CD14-positive monocyte (primary cell): ENCODE data around the gene SAMD14. TPM values are rescaled to one million over a fixed set of nuclear protein-coding genes. Genes with fewer than 3 reads are reported as not detected.

ENCODE experiments used
- DNase-seq, 3 donors: peaks; one replicate each; pipeline ENCODE4 v3.0.0-alpha.2; 2011 to 2022
- H2AFZ ChIP-seq: 2 replicates; pipeline ENCODE4 v1.6.0; 2012; ENCODE audit warnings: mild to moderate bottlenecking, low read depth, low read length, inconsistent platforms; ENCODE audit not compliant: insufficient read depth, poor library complexity, severe bottlenecking
- H3K27ac ChIP-seq, 2 donors: 1 replicate in 1 of 2; 2 replicates in 1 of 2; pipeline ENCODE4 v1.5.1; 2012 to 2013; ENCODE audit warnings: low read length in 2 of 2, control low read depth in 1 of 2, inconsistent platforms in 1 of 2, low read depth in 1 of 2, mild to moderate bottlenecking in 1 of 2
- H3K27me3 ChIP-seq, 2 donors: one replicate each; pipeline versions ENCODE4 v1.6.0 to v1.6.1; 2011 to 2013; ENCODE audit warnings: low read length in 2 of 2; ENCODE audit not compliant: control insufficient read depth in 2 of 2, insufficient read depth in 2 of 2
- H3K36me3 ChIP-seq, 2 donors: replicated peaks in 1 of 2; 1 replicate in 1 of 2; 2 replicates in 1 of 2; pipeline versions ENCODE4 v1.5.1 to v1.6.1; 2012 to 2013; ENCODE audit warnings: low read length in 2 of 2, control low read depth in 1 of 2, inconsistent platforms in 1 of 2, mild to moderate bottlenecking in 1 of 2; ENCODE audit not compliant: insufficient read depth in 2 of 2, control insufficient read depth in 1 of 2
- H3K4me1 ChIP-seq, 2 donors: 1 replicate in 1 of 2; 2 replicates in 1 of 2; pipeline versions ENCODE4 v1.5.1 to v1.6.1; 2012 to 2013; ENCODE audit warnings: low read length in 2 of 2, control low read depth in 1 of 2, inconsistent platforms in 1 of 2, mild to moderate bottlenecking in 1 of 2, moderate library complexity in 1 of 2; ENCODE audit not compliant: insufficient read depth in 2 of 2, control insufficient read depth in 1 of 2
- H3K4me2 ChIP-seq: replicated peaks from 2 replicates; pipeline ENCODE3; 2012; ENCODE audit warnings: low read length, moderate library complexity, mild to moderate bottlenecking; ENCODE audit not compliant: poor library complexity, severe bottlenecking; ENCODE audit errors: extremely low read depth
- H3K4me3 ChIP-seq, 3 experiments: fragments of 200-600 bp in 1 of 3; sonication (generic) in 1 of 3; replicated peaks in 1 of 3; 1 replicate in 2 of 3; 2 replicates in 1 of 3; pipeline ENCODE4 v1.5.1; 2011 to 2013; ENCODE audit warnings: low read length in 3 of 3, mild to moderate bottlenecking in 3 of 3, control low read depth in 2 of 3, low read depth in 2 of 3, inconsistent platforms in 1 of 3, moderate library complexity in 1 of 3
- H3K79me2 ChIP-seq: 2 replicates; pipeline ENCODE4 v1.6.0; 2012; ENCODE audit warnings: mild to moderate bottlenecking, control low read depth, inconsistent platforms, low read length, moderate library complexity; ENCODE audit not compliant: insufficient read depth
- H3K9ac ChIP-seq: 2 replicates; pipeline ENCODE4 v1.6.0; 2017; ENCODE audit warnings: low read length, mild to moderate bottlenecking; ENCODE audit not compliant: insufficient read depth, poor library complexity, severe bottlenecking
- H3K9me3 ChIP-seq, 2 donors: replicated peaks in 1 of 2; 1 replicate in 1 of 2; 2 replicates in 1 of 2; pipeline versions ENCODE4 v1.5.1 to v1.6.1; 2012 to 2013; ENCODE audit warnings: low read length in 2 of 2, control low read depth in 1 of 2; ENCODE audit not compliant: control insufficient read depth in 1 of 2, insufficient read depth in 1 of 2
- H4K20me1 ChIP-seq: 2 replicates; pipeline ENCODE4 v1.6.0; 2012; ENCODE audit warnings: mild to moderate bottlenecking, low read length, control low read depth, moderate library complexity; ENCODE audit not compliant: insufficient read depth
- H3K27ac Mint-ChIP-seq, 7 donors: one replicate each; pipeline ENCODE4 v1.8.0; 2020; ENCODE audit warnings: mild to moderate bottlenecking in 7 of 7, mixed read lengths in 7 of 7, moderate library complexity in 6 of 7, inconsistent platforms in 2 of 7
- H3K27me3 Mint-ChIP-seq, 3 donors: one replicate each; pipeline ENCODE4 v1.8.0; 2021 to 2022; ENCODE audit warnings: low read depth in 3 of 3, mild to moderate bottlenecking in 3 of 3, mixed read lengths in 3 of 3, moderate library complexity in 3 of 3, inconsistent platforms in 1 of 3
- H3K36me3 Mint-ChIP-seq, 2 donors: one replicate each; pipeline ENCODE4 v1.8.0; 2020; ENCODE audit warnings: mixed read lengths in 2 of 2, inconsistent platforms in 1 of 2, mild to moderate bottlenecking in 1 of 2
- H3K4me1 Mint-ChIP-seq: one replicate; pipeline ENCODE4 v1.8.0; 2020; ENCODE audit warnings: mild to moderate bottlenecking, mixed read lengths
- H3K4me3 Mint-ChIP-seq, 2 donors: one replicate each; pipeline ENCODE4 v1.8.0; 2020; ENCODE audit warnings: mild to moderate bottlenecking in 2 of 2, mixed read lengths in 2 of 2, moderate library complexity in 1 of 2
- H3K9me3 Mint-ChIP-seq, 7 donors: one replicate each; pipeline ENCODE4 v1.8.0; 2020 to 2022; ENCODE audit warnings: mixed read lengths in 7 of 7, mild to moderate bottlenecking in 6 of 7, moderate library complexity in 6 of 7, inconsistent platforms in 2 of 7
- CTCF ChIP-seq: fragments of 200-600 bp; IDR thresholded peaks from one replicate; pipeline ENCODE4 v1.8.0; 2022; ENCODE audit warnings: antibody characterized with exemption, mild to moderate bottlenecking
- WGBS: methylation state at CpG from one replicate; pipeline ENCODE4 v1.1.5; 2013; ENCODE audit warnings: missing lambda C conversion rate; ENCODE audit not compliant: insufficient coverage; 5-methylcytosine and 5-hydroxymethylcytosine counted together
- intact Hi-C, 2 donors: fragments of 100-400 bp; cut with micrococcal nuclease; formaldehyde crosslinking; loops; one replicate each; pipeline versions ENCODE4 v1.15.0 to v1.15.1; 2023
- polyA plus RNA-seq, 3 donors: library from polyadenylated mRNA; depleted of rRNA in 1 of 3; unstranded in 2 of 3; stranded (reverse) in 1 of 3; fragments of 300-500 nt in 2 of 3; fragments of >200 nt in 1 of 3; fragmentation: Illumina TruSeq in 2 of 3; gene quantifications; 1 replicate in 2 of 3; 2 replicates in 1 of 3; pipeline ENCODE4 v1.2.3, GENCODE V29; 2012 to 2021

The SAMD14 gene
- polyA plus RNA-seq, 3 donors, result 0.09 TPM; not detected in 2

- Histone ChIP-seq H3K79me2 (no peaks in the 10 kb centered on the region), H3K4me2 (no peak overlapping the region), H3K9ac (no peak overlapping the region), H3K36me3 (peaks cover 32 to 41% of the 10 kb centered on the region in 2 donors), H3K4me3 (no peak overlapping the region), H3K27ac (no peak overlapping the region), H3K27me3 (peaks cover 0 to 2% of the 10 kb centered on the region in 2 donors), H4K20me1 (no peaks in the 10 kb centered on the region), H2AFZ (no peak overlapping the region), H3K9me3 (no peaks in the 10 kb centered on the region), H3K4me1 (no peaks in the 10 kb centered on the region)
- TF ChIP-seq CTCF, result no peak
- peaks cover 34 to 55% of the 10 kb centered on the region in 2 donors for H3K36me3 Mint-ChIP-seq
- 95% methylated on average over 15 of the region's 19 CpGs for WGBS
- H3K9me3 Mint-ChIP-seq, result no peaks in the 10 kb centered on the region
- H3K27ac Mint-ChIP-seq, result no peak overlapping the region
- peaks cover 3 to 13% (median 10%) of the 10 kb centered on the region in 3 donors for H3K27me3 Mint-ChIP-seq
- intact Hi-C loops, result no loop called here
- no peak overlapping the region for H3K4me3 Mint-ChIP-seq
- DNase-seq, result no peak
- H3K4me1 Mint-ChIP-seq, result no peaks in the 10 kb centered on the region
Measured at GRCh38 chr17:50109785-50110184, 20.2 kb downstream of the SAMD14 start.

DNA sequence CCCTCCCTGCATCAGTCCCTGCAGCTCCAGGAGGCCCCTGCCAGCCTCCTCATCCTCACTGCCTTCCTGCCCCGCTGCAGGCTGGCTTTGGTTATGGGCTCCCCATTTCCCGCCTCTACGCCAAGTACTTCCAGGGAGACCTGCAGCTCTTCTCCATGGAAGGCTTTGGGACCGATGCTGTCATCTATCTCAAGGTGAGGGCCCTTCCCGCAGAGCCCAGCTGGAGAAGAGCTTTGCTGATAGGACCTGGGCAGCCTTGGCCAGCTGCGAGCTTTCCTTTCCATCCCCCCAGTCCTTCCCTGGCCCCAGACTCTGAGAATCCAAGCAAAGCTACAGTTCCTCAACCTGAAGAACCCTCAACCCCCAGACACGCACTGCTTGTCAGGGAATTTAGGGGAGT is 20.8 kb downstream of the SAMD14 start:
- Histone ChIP-seq H3K9me3 (no peaks in the 10 kb centered on the region), H3K4me3 (no peak overlapping the region), H3K4me2 (no peak overlapping the region), H3K36me3 (peaks cover 32 to 41% of the 10 kb centered on the region in 2 donors), H3K79me2 (no peaks in the 10 kb centered on the region), H3K9ac (no peak overlapping the region), H4K20me1 (no peaks in the 10 kb centered on the region), H3K27me3 (peaks cover 0 to under 1% of the 10 kb centered on the region in 2 donors), H3K27ac (no peak overlapping the region), H3K4me1 (no peaks in the 10 kb centered on the region), H2AFZ (no peak overlapping the region)
- no peak overlapping the region for H3K4me3 Mint-ChIP-seq
- 100% methylated on average over 5 of the region's 7 CpGs for WGBS
- no peaks in the 10 kb centered on the region for H3K4me1 Mint-ChIP-seq
- TF ChIP-seq CTCF, result no peak
- no peak overlapping the region for H3K27ac Mint-ChIP-seq
- H3K9me3 Mint-ChIP-seq, result no peaks in the 10 kb centered on the region
- H3K27me3 Mint-ChIP-seq, result peaks cover 3 to 9% (median 9%) of the 10 kb centered on the region in 3 donors
- intact Hi-C loops, result no loop called here
- H3K36me3 Mint-ChIP-seq, result peaks cover 34 to 55% of the 10 kb centered on the region in 2 donors
- DNase-seq, result no peak
